GM21367 (cell line): ENCODE measurements around the gene ZNF268.

Experiments used
- ATAC-seq: cut with Tn5 transposase; IDR thresholded peaks from one replicate; pipeline ENCODE4 v1.9.1; 2021; ENCODE audit not compliant: unreplicated experiment

ZNF268 gene

DNA sequence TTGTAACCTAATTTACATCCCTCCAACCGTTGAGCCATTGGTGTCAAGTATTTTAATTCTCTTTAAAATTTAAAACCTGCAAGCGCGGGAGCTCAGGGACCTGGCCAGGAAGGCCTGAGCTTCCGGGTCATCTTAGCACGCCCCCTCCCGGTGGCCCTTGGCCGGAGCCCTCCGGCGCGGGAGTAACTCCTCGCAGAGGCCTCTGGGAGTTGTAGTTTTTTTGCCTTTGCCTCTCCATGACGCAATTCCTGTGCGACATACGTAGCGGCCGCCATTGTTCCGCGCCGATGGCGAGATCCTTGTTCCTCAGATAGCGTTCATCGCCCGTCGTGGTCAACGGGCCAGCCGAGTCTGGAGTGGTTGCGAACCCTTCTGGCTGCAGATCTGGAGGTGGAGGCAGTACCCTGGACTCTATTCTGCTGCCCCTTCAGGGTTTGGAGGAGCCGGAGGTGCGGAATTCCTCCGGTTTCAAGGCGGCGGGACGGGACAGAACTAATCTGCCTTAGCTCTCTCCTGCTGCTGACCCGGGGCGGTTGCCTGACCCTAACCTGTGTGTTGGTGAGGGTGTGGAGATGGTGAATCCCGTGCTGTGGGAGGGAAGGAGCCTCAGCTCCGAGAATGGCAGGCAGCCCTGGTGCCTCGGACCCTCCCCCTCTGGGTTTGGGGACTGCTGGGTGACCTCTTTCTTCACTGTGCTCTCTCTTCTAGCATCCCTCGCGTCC is at the start of gene ZNF268:
Gene ZNF268 (plus strand): TSS at position 258 of the 722 bp plus-strand sequence. CDS start 503 bp downstream, outside the sequence.
- peak; percentile 94 for ATAC-seq

- ATAC-seq, result no peak
These were observed 45.5 kb upstream of the ZNF268 start for GRCh38 chr12:133135747-133136146.

DNA sequence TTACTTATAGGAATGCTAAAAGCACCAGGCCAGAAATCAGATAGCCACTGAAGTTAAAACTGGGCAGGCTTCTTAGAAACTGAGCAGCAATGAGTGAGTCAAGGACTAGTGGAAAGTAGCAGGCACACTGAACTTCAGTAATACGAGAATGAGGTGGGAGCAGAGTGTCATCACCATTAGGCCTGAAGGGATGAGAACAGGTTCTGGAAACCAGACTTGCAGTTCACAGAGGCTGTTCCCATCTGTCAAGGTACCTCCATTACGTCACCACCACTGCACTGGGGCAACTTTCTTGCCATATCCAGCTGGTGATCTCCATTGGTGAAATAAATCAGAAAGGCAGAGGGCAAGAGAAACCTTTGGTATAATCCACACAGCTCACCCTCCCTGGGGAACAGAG is 35.3 kb upstream of the ZNF268 start:
- no peak for ATAC-seq

- ATAC-seq, result no peak
These were observed 25.1 kb upstream of the ZNF268 start for GRCh38 chr12:133156125-133156690.

DNA sequence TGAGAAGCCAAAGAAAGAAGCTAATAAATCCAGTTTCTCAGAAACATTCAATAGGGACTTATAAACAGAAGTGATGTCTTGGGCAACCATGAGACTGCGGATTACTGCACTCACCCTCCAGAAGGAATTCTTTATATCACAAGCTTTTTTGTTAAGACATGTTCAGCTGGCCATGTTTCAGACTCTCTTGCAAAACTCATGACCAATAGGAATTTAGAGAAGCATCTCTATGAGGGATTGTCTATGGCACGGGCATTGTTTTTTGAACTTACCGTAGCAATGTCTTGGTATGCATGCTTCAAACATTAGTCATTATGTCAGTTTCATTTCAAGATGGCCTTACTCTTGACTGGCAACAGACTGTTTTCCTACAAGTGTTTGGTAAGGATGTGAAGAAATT is 15.5 kb upstream of the ZNF268 start:
- ATAC-seq, result no peak

GRCh38 chr12:133172491-133172890 is 8.8 kb upstream of the ZNF268 start:
- ATAC-seq, result no peak

DNA sequence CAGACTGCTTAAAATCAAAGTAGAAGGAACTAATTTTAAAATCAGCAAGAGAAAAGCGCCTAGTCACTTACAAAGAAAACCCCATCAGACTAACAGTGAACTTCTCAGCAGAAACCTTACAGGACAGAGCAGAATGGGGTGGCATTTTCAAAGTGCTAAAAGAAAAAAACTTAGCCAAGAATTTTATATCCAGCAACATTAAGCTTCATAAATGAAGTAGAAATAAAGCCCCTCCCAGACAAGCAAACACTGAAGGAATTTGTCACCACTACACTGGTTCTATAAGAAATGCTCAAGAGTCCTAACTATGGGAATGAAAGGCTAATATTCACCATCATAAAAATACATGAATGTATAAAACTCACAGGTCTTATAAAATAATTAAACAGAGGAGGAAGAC is 6.4 kb upstream of the ZNF268 start:
- no peak for ATAC-seq

DNA sequence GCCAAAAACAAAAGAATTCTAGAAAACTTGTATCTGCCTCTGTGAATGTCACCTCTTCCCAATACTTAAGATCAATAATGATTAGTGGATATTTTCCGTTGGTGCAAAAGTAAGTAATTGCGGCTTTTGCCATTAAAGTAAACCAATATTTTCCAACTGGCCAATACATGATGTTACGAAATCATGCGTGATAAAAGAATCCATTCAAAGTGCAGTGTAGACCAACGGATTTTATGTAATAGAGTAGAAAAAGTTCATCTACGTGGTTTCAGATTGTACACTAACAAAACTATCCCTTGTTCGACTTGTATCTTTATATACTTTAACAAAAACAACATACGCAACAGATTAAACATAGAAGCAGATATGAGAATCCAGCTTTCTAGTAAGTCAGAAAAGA is 626 bp upstream of the ZNF268 start:
- no peak for ATAC-seq

GRCh38 chr12:133190176-133190575 is 8.9 kb downstream of the ZNF268 start:
- no peak for ATAC-seq

DNA sequence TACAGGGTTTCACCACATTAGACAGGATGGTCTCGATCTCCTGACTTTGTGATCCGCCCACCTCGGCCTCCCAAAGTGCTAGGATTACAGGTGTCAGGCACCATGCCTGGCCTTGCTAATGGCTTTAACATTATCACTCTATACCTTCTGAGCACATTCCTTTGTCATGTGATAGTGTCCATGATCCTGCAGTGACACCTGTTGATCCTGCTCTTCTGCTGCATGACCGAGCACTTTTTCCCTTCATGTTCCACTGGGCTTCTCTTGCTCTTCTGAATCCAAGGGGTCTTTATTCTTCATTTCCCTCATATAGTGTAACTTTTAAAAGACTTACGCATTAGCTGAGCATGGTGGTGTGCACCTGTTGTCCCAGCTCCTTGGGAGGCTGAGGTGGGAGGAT is 11.6 kb downstream of the ZNF268 start:
- ATAC-seq, result no peak

DNA sequence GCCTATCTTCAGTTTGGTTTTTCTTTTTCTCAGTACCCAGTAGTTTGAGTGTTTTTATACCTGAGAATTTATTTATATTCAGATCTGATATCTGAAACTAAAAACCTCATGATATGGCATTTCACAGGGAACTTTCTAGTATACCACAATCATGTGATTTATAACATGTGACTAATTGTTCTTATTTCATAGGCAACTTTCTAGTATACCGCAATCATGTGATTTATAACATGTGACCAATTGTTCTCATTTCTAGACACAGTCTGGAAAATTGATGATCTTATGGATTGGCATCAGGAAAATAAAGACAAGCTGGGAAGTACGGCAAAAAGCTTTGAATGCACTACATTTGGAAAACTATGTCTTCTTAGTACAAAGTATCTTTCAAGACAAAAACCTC is 20.6 kb downstream of the ZNF268 start:
- no peak for ATAC-seq

- no peak for ATAC-seq
These were observed 21.4 kb downstream of the ZNF268 start for GRCh38 chr12:133202493-133203343.

DNA sequence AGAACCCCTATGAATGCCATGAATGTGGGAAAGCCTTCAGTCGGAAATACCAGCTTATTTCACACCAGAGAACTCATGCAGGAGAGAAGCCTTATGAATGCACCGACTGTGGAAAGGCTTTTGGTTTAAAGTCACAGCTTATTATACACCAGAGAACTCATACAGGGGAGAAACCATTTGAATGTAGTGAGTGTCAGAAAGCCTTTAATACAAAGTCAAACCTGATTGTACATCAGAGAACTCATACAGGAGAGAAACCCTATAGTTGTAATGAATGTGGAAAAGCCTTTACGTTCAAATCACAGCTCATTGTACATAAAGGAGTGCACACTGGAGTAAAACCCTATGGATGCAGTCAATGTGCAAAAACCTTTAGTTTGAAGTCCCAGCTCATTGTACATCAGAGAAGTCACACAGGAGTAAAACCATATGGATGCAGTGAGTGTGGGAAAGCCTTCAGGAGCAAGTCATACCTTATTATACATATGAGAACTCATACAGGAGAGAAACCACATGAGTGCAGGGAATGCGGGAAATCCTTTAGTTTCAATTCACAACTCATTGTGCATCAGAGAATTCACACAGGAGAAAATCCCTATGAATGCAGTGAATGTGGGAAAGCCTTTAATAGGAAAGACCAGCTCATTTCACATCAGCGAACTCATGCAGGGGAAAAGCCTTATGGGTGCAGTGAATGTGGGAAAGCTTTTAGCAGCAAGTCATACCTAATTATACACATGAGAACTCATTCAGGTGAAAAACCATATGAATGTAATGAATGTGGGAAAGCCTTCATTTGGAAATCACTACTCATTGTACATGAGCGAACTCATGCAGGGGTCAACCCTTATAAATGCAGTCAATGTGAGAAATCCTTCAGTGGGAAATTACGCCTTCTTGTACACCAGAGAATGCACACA is 22.3 kb downstream of the ZNF268 start:
- ATAC-seq, result no peak

DNA sequence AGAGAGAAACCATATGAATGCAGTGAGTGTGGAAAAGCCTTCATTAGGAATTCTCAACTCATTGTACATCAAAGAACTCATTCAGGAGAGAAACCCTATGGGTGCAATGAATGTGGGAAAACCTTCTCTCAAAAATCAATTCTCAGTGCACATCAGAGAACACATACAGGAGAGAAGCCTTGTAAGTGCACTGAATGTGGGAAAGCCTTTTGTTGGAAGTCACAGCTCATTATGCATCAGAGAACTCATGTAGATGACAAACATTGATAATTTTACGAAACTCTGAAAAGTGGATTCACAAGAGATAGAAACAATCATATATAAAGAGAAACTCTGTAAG is 22.9 kb downstream of the ZNF268 start:
- ATAC-seq, result no peak

DNA sequence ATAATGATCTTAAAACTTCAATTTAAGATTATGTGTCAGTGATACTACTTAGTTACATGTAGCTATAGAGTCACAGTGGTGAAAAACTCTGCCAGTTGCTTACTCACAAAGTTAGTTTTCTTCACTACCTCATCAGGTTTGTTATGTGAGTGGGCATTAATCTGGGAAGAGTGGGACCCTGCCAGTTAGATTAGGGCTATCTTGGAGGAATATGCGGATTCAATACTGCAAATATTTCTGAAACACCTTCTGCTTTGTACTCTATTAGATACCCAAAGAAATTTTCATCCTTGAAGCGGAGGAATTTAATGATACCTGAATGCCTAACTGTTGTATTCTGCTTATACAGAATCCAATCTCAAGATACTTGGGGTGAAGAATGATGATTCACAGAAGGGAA is 25.1 kb downstream of the ZNF268 start:
- ATAC-seq, result no peak

GRCh38 chr12:133215724-133216123 is 34.4 kb downstream of the ZNF268 start:
- ATAC-seq, result no peak

- ATAC-seq, result no peak
These were observed 35.9 kb downstream of the ZNF268 start for GRCh38 chr12:133217219-133217618.

DNA sequence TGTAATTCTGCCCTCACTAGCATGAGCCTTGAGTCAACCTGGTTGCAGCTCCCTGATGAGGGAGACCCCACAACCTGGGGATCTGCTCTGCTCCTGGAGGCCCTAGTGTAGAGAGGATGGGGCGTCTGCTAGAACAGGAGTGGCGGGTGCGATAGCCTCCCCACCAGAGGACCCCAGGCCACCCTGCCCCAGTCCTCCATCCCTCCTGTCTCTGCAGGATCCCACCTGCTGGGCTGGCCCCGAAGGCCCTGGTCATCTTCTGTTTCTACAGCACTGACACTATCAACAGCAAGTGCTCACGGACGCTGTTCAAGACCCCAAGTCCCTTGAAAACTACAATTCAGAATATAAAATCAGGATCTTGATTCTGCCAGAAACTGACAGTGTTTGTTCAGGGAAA is 39.2 kb downstream of the ZNF268 start:
- no peak for ATAC-seq

GRCh38 chr12:133221241-133221640 is 39.9 kb downstream of the ZNF268 start:
- ATAC-seq, result no peak

GRCh38 chr12:133222211-133222610 is 40.9 kb downstream of the ZNF268 start:
- no peak for ATAC-seq

GRCh38 chr12:133225527-133225926 is 44.2 kb downstream of the ZNF268 start:
- no peak for ATAC-seq
